ENCODE measurements around the gene SERGEF.
"Not testable (repeated sequence)": the region's sequence is repeated elsewhere in the genome, so short reads cannot be mapped to it uniquely, and the experiment has no call there.

SERGEF gene

DNA sequence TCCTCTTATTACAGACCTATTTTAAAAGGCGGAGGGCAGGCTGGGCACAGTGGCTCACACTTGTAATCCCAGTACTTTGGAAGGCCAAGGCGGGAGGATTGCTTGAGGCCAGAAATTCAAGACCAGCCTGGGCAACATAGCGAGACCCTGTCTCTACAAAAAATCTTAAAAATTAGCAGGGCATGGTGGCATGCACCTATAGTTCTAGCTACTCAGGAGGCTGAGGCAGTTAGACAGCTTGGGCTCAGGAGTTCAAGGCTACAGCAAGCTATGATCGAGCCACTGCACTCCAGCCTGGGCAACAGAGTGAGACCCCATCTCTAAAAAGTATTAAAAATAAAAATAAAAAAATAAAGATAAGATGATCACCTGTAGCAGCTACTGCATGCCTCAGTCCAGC lies 12.7 kb downstream of the SERGEF start:
- not testable (repeated sequence) for DNase-seq

DNA sequence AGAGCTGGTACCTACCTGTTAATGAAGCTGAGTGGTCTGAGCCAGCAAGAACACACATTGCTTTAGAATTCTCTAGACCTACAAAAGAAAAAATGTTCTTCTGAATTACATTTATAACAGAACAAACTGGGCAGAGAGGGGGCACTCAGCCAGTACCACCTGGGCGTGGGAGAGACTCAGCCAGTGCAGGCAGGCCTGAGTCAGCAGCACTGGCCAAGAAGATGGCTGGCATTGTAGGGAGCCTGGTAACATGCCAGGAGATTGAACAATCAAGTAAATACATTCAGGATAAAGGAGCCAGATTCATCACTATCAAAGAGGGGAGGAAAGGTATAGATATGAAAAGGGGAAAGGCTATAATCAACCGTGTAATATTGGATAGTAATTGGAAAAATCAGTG lies 19.9 kb downstream of the SERGEF start:
- no peak for DNase-seq

DNA sequence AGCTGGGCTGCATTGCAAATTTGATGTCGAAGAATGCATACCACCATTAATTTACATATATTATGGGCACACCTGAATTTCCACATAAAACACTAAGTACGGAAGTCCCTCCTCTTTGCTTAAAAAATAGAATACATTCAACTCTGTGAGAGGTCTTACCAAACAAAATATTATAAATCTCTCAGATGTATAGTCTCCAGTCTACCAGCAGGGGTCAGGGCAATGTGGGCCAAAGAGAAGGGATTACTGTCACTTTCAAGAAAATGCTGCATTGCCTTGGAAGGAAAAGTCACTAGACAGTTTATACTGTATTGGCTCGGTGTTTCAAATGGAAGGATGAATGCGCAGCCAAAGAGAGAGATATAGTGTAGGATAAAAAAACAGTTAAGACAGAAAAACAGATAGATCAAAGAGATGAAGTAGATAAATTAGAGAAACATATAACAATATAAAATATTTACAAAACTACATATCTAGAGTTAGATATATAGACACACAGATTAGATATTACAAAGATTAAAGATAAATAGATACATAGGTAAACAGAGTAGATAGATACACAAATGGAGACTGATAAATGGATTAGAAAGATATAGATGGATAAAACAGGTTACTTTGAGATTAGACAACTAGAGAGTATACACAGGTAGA lies 20.9 kb downstream of the SERGEF start:
- peak; percentile 40 to 42 for DNase-seq

DNA sequence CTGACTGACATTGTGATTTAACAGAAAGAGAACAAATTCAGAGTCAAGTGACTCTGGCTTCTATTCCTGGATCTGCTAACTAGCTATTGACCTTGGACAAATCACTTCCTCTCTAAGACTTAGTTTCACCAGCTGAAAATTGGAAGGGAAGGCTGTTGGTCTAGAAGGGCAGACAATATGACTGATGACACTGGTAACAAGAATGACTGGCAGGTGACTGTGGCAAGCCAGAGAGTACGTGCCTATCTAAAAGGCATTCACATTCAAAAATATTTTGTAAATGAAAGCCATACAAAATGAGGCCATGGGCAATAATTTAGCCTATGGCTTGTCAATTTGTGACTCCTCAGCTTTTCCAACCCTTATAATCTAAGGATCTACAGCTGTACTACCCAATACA lies 23.5 kb downstream of the SERGEF start:
- no peak for DNase-seq

DNA sequence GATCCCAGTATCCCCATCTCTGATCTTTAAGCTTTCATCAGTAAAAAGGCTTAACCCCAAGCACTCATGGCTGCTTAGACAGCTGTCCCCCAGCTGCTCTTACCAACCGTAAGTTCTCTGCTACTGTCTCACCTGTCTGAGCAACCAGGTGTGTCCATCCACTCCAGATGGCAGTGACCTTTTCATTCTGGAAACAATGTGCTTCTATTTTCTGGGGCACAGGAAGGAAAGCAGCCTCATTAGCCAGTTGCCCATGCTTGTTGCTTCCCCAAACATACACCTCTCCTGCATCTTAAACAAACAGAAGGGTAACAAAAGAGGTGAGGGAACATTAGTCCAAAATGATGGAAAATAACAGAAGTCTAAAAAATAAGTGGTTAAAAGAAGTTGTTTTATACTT lies 24.4 kb downstream of the SERGEF start:
- DNase-seq: no peak

DNA sequence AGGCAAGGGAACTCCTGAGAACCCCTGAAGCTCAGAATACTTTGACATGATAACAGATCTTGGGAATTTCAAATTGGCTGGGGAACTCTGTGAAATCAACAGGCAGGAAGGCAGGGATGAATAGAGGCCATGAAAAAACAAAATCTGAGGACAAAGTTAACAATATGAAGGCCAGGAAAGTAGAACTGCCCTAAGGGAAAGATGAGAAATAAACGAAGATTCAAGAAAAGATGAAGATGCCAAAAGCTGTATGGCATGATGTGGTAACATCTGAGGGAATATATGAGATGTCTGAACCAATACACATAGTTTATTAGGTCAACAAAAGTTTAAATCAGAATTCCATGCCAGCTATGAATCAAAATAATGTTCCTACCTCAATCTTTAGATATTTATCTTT lies 25.0 kb downstream of the SERGEF start:
- no peak for DNase-seq

DNA sequence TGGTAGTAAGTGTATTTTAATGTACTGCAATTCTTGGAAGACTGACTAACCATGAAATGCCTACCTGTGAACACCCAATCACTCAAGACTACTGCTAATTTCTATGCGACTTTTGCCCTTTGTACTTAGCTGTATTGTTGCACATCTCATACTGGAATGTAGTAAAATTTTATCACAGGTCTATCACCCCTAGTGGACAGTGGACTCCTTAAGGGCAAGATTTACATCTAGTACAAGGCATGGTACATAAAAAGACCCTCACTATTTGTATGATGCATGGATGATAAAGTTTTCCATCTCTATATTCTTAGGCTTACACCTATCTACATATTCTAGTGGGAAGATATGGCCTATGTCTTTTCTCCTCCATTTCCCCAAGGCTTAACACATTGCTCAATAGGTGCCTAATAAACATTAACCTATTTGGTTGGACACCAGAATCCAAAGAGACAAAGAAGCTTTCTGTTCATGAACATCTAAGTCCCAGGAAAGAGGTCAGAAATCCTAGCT lies 26.1 kb downstream of the SERGEF start:
- no peak for DNase-seq

DNA sequence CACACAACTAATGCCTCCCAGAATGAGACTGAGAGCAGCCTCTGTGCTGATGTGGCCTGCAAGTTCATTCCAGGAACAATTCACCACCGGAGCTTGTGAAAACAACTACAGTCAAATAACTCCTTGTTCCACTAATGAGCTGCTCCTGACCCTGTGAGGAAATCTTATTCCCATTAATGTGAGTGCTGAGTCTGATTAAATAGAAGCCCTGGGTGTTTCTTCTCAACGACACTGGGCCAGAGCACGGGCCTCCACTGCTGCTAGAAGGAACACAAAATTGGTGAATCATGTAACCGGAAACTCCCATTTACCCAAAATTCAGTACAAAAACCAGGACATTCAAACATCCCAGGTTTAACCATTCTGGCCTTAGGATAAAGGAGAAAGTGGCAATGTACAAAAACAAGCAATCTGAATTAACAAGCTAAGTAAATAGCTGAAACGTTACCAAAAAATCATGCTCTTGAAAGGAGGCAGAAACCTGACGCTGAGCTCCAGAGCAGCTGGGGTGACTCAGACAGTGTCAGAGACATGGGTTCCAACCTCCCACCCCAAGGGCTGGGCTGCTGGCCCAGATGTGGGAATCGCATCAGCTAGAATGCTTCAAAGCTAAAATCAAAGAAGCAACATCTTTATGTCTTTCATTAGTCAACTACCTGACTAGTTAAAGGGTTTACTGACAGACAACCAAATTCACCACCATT lies 26.7 kb downstream of the SERGEF start:
- no peak for DNase-seq

DNA sequence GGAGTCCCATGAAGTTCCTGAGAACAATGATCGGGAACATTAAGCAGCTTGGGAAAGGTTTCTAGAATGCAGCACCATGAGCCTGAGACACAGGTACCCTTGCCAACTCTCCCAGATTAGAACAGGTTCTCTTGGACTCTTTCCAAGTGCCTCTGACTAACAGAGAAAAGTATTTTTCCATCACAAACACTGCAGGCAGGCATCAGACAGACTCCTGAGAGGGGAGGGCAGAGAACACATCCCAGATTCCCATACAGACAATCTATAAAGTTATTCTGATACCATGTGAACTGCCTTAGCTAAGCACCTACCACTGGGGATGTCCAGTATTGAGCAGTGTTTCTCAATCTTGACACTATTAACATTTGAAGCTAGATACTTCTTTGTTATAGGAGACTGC lies 27.3 kb downstream of the SERGEF start:
- no peak for DNase-seq

DNA sequence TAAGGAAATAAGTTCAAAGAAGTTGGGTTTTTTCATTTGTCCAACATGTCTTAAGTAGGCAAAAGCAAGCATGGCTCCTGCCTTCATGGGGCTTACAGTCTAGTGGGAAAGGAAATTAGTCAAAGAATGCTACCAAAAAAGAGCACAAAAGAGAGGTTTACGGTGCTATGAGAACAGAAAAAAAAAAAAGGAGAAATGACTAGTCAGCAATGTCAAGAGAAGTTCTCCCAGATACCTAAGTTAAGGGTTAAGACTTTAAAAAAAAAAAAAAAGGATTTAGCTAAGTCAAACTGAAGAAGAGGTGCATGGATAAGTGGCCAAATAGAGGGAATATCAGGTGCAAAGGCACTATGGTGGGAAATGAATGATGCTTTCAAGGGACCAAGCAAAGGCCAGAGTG lies 29.3 kb downstream of the SERGEF start:
- no peak for DNase-seq

DNA sequence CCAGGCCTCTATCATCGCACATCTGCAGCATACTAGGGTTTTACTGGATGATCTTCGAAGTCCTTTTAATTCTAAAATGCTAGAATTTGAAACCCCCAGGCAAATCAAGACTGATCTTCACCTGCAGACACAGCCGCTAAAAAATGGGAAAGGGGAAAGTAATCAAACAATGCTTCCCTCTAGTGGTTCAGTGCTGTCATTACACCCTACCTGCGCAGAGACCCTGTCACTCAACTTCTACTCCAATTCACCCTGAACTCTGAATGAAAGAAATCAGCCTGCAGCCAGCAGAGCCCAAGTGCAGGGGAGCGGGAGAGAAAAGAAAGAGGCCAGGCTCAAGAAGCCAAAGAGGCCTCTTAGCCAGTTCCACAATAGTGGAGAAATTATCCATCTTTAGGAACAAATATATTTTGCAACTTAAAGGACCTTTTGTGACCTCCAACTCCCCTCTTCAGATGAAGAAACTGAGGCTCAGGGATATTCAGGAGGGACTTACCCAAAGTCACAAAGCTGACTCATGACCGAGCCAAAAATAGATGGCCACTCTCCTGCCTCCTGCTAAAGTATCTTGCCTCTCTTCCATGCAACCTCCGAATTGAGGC lies 33.0 kb downstream of the SERGEF start:
- peak; percentile 37 to 48 for DNase-seq

DNA sequence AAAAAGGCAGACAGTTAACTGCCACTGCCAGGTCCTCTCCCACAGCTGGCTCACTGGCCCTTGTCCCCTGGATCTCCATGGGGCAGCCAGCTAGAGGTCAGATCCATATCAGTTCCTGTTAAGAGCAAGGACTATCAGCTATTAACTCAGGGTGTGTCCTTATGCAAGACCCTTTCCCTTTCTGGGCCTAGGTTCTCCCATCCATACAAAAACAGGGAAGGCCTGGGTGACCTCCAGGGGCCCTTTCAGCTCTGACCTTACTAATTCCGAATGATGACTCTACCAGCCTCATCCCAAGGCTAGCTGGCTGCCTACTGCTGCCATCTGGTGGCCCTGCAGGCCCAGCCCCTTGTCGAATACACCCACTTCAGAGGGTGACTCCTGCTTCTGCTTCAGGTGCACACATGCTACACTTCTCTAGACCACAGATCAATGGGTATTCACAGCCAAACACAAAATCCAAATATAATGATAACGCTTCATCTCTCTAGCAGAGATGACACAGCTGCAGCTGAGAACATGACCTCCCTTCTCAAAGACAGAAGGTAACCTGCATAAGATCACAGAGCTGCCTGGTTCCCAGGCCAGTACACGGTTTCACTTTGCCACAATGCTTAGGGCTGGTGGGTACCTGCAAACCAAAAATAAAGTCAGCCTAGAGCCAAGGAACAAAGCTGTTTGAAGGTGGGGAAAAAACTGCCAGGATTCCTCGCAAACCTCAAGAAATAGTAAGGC lies 34.1 kb downstream of the SERGEF start:
- peak; percentile 32 to 35 for DNase-seq

DNA sequence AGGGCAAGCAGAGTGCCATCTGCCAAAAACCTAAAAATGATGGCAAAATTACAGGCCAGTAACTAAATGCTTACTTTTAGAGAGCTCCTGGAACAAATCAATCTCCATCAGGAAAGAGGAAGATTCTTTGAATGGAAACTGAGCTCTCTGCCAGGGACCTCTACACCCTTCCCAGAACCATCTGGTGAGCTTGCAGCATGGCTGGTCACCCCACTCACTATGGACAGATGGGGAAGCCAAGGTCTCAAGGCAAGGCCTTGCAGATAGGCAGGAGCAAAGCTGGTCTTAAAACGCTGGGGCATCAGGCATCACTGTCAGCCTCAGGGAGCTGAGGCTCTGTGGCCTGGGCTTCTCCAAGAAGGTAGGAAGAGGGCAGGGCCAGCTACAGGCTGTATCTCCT lies 36.2 kb downstream of the SERGEF start:
- no peak for DNase-seq

DNA sequence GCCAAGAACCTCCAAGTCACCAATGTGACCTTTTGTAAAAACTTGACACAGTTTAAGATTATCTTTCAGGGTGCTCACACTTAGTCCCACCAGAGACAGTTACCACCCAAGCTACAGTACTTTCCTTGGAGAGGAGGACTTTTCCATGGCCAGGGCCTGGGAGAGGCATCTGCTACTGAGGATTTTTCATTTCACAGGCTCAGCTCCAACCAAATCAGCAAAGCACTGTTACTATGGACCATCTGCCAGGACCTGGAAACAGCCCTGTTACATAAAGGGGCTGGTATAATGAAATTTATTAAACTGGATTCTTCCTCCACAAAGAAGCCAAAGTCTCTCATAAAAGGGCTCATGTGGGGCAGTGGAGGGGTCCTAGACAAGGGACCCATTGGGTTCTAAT lies 38.6 kb downstream of the SERGEF start:
- DNase-seq: no peak

DNA sequence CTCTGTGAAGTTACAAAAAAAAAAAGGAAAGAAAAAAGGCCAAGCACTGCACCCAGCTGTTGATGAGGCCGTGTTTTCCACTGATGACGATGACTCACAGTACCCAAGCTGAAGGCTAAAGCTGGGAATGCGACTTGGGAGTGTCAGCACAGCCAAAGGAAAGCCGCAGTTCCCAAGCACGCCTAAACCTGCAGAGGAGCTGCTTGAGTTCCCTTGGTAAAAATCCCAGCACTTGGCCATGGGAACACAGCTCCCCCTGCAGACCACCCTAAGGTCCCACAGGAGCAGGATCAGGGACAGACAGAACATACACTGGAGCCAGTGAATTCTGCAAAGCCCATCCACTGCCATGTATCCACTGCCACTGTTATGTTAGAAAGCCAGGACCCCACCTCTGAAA lies 39.9 kb downstream of the SERGEF start:
- DNase-seq: peak in 1 of 2 experiments; percentile 18

DNA sequence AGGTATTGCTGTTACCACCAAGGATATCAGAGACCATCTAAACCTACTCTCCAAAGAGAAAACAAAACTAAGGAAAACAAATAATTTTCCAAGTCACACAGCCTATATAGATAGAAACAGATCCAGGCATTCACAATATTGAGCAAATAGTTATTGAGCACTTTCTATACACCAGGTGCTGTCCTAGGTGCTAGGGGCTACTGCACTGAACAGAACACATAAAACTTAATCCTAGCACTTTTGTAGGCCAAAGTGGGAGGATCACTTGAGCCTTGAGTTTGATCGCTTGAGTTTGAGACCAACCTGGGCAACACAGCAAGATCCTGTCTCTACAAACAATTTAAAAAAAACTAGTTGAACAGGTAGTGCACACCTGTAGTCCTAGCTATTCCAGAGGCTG lies 44.6 kb downstream of the SERGEF start:
- DNase-seq: no peak

DNA sequence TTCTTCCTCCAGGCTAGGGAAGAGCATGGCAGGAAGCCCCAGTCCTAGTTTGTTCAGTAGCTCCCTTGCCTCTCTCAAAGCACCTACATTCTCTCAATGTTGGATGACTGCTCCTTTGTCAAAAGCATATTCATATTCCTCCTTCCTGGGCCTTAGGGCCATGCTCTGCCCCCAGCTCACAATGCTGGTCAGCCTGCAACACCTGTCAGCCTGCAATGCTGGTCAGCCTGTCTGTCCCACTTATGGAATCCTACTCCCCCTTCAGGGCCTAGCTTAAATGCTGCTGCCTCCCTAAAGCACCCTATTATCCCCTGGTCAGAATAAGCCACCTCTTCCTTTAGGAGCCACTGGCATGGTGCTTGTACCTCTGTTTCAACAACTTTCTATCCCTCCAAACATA lies 45.2 kb downstream of the SERGEF start:
- DNase-seq: no peak

DNA sequence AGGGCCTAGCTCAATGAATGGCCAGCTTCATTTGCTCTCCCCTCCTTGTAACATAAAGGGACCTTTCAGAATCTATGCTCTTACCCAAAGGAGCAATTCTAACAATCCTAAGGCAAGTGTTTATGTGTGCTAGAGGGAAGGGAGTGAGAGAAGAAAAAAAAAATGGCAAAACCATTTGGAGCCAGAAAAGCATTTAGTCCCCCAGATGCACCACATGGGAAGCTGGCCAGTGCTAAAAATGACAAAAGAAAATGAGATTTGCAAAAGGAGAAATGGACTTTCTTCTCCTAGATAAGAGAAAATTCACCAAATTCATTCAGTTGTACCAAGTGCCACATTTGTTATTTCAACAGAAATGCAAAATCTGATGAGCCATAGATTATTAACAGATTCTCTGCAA lies 52.8 kb downstream of the SERGEF start:
- DNase-seq: no peak

DNA sequence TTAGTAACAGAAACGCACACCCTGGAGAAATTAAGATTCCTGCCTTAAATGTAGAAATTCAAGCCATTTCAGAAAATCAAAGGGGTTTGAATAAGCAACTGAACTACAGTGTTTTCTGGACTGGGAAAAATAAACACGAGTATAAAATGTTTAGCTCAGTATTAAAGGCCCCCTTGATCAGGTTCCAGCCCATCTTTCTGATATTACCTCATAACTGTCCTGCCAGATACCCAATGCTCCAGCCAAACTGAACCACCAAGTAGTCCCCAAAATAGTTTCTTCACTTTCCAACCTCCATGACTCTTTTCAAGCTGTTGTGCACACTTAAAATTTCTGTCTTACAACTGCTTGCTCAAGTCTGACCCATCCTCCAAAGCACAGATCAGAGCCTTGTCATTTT lies 54.4 kb downstream of the SERGEF start:
- no peak for DNase-seq

DNA sequence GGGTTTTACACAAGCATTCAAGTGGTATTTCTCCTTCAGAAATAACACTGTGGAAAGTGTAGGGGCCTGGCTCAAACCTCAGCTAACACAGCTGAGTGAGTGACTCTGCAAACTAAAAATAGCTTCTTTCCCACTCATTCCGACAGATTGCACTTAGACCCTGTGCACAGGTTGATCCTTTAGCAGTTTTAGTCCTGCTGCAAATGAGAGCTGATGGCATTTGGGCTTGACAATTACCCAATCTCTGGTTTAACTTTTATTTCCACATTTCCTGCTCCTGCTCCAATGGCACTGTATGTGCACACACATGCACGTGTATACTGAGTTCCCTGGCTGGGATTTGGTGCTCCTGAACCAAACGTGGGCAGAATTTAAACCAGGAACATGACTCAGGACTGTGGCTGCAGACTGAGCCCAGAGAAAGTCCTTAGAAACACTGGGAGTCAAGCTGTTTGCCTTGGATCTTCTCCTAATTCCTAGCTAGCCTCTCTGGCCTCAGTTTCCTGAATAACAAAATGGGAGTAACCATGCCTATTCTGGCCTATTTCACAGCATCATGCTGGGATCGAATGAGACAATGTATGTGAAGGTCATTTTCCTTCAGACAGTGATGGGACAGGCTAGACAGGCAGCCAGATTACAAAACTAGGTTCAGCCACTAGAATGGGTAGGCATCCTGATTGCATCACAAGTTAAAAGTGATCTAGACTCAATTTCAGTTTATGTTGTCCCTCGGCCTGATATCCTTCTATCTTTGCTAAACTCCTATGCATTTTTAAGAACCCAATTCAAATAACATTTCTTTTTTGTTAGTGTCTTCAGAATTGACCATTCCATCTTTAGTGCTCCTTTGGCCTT lies 58.2 kb downstream of the SERGEF start:
- DNase-seq: no peak

DNA sequence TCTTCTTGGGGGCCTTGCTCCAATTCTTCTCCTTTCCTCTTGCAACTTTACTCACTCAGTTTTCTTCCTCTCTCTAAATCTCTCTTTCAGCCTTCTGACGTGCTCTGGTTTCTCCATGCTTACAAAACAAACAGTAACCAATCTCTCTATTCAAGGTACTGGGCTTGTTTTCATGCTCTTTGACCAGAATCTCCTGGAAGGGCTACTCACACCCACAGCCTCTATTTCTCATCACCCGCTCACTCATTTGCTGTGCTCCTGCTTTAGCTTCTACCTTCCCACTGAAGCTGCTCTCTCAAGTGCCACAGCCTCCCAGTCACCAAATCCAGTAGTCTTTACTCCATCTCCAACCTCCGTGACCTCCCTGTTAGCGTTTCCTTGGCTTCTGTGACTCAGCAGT lies 60.4 kb downstream of the SERGEF start:
- DNase-seq: no peak

DNA sequence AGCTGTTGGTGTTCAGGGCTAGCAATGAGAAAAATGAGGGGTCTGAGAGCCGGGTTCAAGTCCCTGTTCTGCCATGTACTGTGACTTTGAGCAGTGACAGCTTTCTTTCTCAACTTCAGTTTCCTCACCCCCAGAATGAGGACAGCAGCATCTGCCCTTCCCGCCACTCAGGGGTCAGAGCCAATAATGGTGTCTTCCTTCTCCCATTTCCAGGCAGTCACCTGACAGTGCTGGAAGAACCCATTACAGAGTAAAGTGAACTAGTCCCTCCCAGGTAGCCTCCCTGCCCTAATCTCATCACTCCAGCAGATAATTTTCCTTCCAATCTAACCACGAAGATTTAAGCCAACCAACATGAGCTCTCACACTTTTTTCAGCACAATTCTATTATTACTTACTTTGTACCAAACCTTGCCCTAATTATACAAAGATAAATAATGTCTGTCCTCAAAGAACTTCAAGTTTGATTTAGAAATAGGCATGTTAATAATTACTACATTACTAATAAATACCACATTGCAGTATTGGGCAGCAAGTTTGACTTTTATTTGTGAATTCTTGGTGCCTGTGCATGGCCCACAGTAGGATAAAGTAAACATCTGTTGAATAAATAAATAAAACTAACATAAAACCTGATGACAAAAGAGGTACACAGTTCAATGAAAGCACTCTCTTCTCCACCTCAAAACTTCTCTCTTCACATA lies 61.0 kb downstream of the SERGEF start:
- DNase-seq: no peak

All from activated T-cell treated with anti-CD3 and anti-CD28 coated beads, Interleukin-2, amount 50 U/mL, for 48 hours (primary cell).